ENCODE results near the gene LBP.
"Not testable (repeated sequence)": the region's sequence is repeated elsewhere in the genome, so short reads cannot be mapped to it uniquely, and the experiment has no call there.

LBP gene

DNA sequence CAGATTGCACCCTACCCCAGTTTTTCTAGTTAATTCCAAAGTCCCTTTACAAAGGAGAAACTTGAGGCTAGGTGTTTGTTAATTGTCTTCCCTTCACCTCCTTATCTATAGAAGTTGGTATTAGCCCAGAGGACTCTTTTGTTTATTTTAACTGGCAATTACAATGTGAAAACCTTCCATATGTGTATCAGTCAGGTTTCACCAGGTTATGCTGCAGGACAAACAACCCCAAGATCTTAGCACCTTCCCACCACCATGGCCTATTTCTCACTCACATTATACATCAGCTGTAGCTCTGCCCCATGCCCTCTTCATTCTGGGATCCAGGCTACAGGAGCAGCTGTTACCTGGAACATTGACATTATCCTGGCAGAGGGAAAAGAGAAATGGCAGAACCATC lies 57.7 kb downstream of the LBP start:
- no peak overlapping the region for H3K56ac ChIP-seq (ENCODE audit: low read length)
- H3K4me3 ChIP-seq (ENCODE audit: low read length): no peak overlapping the region
- H2BK5ac ChIP-seq (ENCODE audit: low read length): no peak overlapping the region
- no peak overlapping the region for H3K4ac ChIP-seq (ENCODE audit: low read depth, low read length)
- H3K79me2 ChIP-seq (ENCODE audit: control insufficient read depth, insufficient read depth, low read length): no peaks in the 10 kb centered on the region
- H3K18ac ChIP-seq (ENCODE audit: low read length): no peak overlapping the region
- no peak overlapping the region for H3K23ac ChIP-seq (ENCODE audit: low read length)
- H3K4me1 ChIP-seq (ENCODE audit: control insufficient read depth, low read depth, low read length): no peaks in the 10 kb centered on the region
- H3K4me2 ChIP-seq (ENCODE audit: low read length): no peak overlapping the region
- H4K5ac ChIP-seq (ENCODE audit: low read length): no peak overlapping the region
- DNase-seq: no peak
- H2AK5ac ChIP-seq (ENCODE audit: low read length): no peak overlapping the region
- no peak overlapping the region for H3K9ac ChIP-seq (ENCODE audit: low read length)
- H3K36me3 ChIP-seq (ENCODE audit: control insufficient read depth, insufficient read depth, low read length): no peaks in the 10 kb centered on the region
- H2BK15ac ChIP-seq (replicated peaks; ENCODE audit: low read depth): no peak overlapping the region
- no peak overlapping the region for H4K8ac ChIP-seq (ENCODE audit: low read depth, low read length)
- H3K27ac ChIP-seq (ENCODE audit: low read depth, low read length): no peak overlapping the region
- H3K79me1 ChIP-seq (ENCODE audit: low read length): no peaks in the 10 kb centered on the region
- no peaks in the 10 kb centered on the region for H3K27me3 ChIP-seq (ENCODE audit: insufficient read depth, low read length, poor library complexity)
- H2BK120ac ChIP-seq (ENCODE audit: low read depth, low read length): no peak overlapping the region

DNA sequence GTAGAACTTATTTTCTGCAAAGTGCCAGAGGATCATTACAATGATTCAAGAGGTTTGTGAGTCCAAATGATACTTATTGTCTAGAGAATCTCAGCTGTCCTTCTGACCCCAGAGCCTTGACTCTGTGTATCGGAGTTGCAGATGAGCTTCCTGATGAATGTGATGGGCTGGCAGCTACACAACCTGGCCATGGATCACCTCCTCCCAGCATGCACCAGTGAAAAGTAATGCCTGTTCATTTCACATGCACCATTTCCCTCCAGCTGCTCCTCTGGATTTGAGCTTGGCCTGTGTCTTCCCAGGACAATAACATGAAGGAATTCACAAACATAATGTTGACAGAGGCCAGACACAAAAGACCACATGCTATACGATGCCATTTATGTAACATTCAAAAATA lies 58.9 kb downstream of the LBP start:
- H3K4ac ChIP-seq (ENCODE audit: low read depth, low read length): no peak overlapping the region
- no CpG with 5 or more reads among the region's 2 CpGs for WGBS (ENCODE audit: extremely low coverage, insufficient coverage, low lambda C conversion rate)

DNA sequence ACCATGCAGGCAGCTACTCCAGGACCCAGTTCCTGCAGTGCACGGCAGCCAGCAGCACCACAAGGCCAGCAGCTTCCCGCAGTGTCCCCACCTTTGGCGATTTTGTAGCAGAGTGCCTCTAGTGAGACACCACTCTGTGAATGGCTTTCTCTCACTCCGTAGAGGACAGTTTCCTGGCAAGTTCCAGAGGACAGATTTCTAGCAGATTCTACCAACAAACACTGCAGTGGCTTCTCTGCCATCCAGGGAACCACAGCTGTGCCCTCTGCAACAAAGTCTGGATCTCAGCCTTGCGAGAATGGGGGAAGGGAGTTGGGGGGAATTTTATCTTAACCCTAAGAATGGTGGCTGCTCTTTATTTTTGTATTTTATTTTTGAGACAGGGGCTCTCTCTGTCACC lies 60.2 kb downstream of the LBP start:
- peaks cover 2% of the 10 kb centered on the region for H3K36me3 ChIP-seq (ENCODE audit: control insufficient read depth, insufficient read depth, low read length)
- H3K27me3 ChIP-seq (ENCODE audit: insufficient read depth, low read length, poor library complexity): no peaks in the 10 kb centered on the region
- no peak overlapping the region for H4K8ac ChIP-seq (ENCODE audit: low read depth, low read length)
- no peak overlapping the region for H2BK5ac ChIP-seq (ENCODE audit: low read length)
- H2BK15ac ChIP-seq (replicated peaks; ENCODE audit: low read depth): no peak overlapping the region
- no peak overlapping the region for H3K4me2 ChIP-seq (ENCODE audit: low read length)
- WGBS (ENCODE audit: extremely low coverage, insufficient coverage, low lambda C conversion rate): no CpG with 5 or more reads among the region's 5 CpGs
- H3K4me1 ChIP-seq (ENCODE audit: control insufficient read depth, low read depth, low read length): no peaks in the 10 kb centered on the region
- H4K5ac ChIP-seq (ENCODE audit: low read length): no peak overlapping the region
- no peak overlapping the region for H3K56ac ChIP-seq (ENCODE audit: low read length)
- no peak overlapping the region for H3K23ac ChIP-seq (ENCODE audit: low read length)
- no peak overlapping the region for H3K4me3 ChIP-seq (ENCODE audit: low read length)
- no peak overlapping the region for H3K18ac ChIP-seq (ENCODE audit: low read length)
- no peak for DNase-seq
- H3K4ac ChIP-seq (ENCODE audit: low read depth, low read length): no peak overlapping the region
- no peak overlapping the region for H3K9ac ChIP-seq (ENCODE audit: low read length)
- no peak overlapping the region for H2AK5ac ChIP-seq (ENCODE audit: low read length)
- no peaks in the 10 kb centered on the region for H3K79me2 ChIP-seq (ENCODE audit: control insufficient read depth, insufficient read depth, low read length)
- no peak overlapping the region for H3K27ac ChIP-seq (ENCODE audit: low read depth, low read length)
- no peak overlapping the region for H2BK120ac ChIP-seq (ENCODE audit: low read depth, low read length)
- no peaks in the 10 kb centered on the region for H3K79me1 ChIP-seq (ENCODE audit: low read length)

More for the DNA sequence above, 58.9 kb downstream of the LBP start:
- H3K4me1 ChIP-seq (ENCODE audit: control insufficient read depth, low read depth, low read length): no peaks in the 10 kb centered on the region
- H4K8ac ChIP-seq (ENCODE audit: low read depth, low read length): no peak overlapping the region
- H3K18ac ChIP-seq (ENCODE audit: low read length): no peak overlapping the region
- no peak overlapping the region for H3K4me3 ChIP-seq (ENCODE audit: low read length)
- no peak overlapping the region for H4K5ac ChIP-seq (ENCODE audit: low read length)
- DNase-seq: no peak
- H2BK120ac ChIP-seq (ENCODE audit: low read depth, low read length): no peak overlapping the region
- H3K27ac ChIP-seq (ENCODE audit: low read depth, low read length): no peak overlapping the region
- no peak overlapping the region for H2AK5ac ChIP-seq (ENCODE audit: low read length)
- no peak overlapping the region for H3K4me2 ChIP-seq (ENCODE audit: low read length)
- no peak overlapping the region for H3K56ac ChIP-seq (ENCODE audit: low read length)
- no peaks in the 10 kb centered on the region for H3K27me3 ChIP-seq (ENCODE audit: insufficient read depth, low read length, poor library complexity)
- no peak overlapping the region for H3K9ac ChIP-seq (ENCODE audit: low read length)
- H2BK5ac ChIP-seq (ENCODE audit: low read length): no peak overlapping the region
- no peaks in the 10 kb centered on the region for H3K79me1 ChIP-seq (ENCODE audit: low read length)
- H3K36me3 ChIP-seq (ENCODE audit: control insufficient read depth, insufficient read depth, low read length): no peaks in the 10 kb centered on the region
- no peaks in the 10 kb centered on the region for H3K79me2 ChIP-seq (ENCODE audit: control insufficient read depth, insufficient read depth, low read length)
- H3K23ac ChIP-seq (ENCODE audit: low read length): no peak overlapping the region
- H2BK15ac ChIP-seq (replicated peaks; ENCODE audit: low read depth): no peak overlapping the region

DNA sequence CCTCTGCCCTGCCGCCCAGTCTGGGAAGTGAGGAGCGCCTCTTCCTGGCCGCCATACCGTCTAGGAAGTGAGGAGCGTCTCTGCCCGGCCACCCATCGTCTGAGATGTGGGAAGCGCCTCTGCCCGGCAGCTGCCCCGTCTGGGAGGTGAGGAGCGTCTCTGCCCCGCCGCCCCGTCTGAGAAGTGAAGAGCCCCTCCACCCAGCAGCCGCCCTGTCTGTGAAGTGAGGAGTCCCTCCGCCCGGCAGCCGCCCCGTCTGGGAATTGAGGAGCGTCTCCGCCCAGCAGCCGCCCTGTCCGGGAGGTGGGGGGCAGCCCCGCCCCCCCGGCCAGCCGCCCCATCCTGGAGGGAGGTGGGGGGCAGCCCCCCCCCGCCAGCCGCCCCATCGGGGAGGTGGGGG lies 61.0 kb downstream of the LBP start:
- Histone ChIP-seq H3K36me3 (ENCODE audit: control insufficient read depth, insufficient read depth, low read length) (peaks cover 2% of the 10 kb centered on the region), H3K9ac (ENCODE audit: low read length) (no peak overlapping the region), H4K8ac (ENCODE audit: low read depth, low read length) (no peak overlapping the region), H3K23ac (ENCODE audit: low read length) (no peak overlapping the region), H2BK15ac (replicated peaks; ENCODE audit: low read depth) (no peak overlapping the region), H3K27me3 (ENCODE audit: insufficient read depth, low read length, poor library complexity) (no peaks in the 10 kb centered on the region), H3K4me1 (ENCODE audit: control insufficient read depth, low read depth, low read length) (no peaks in the 10 kb centered on the region), H3K79me2 (ENCODE audit: control insufficient read depth, insufficient read depth, low read length) (no peaks in the 10 kb centered on the region), H3K18ac (ENCODE audit: low read length) (no peak overlapping the region), H3K56ac (ENCODE audit: low read length) (no peak overlapping the region), H3K4ac (ENCODE audit: low read depth, low read length) (no peak overlapping the region), H2AK5ac (ENCODE audit: low read length) (no peak overlapping the region), H2BK5ac (ENCODE audit: low read length) (no peak overlapping the region), H2BK120ac (ENCODE audit: low read depth, low read length) (no peak overlapping the region), H3K79me1 (ENCODE audit: low read length) (no peaks in the 10 kb centered on the region), H3K4me3 (ENCODE audit: low read length) (no peak overlapping the region), H4K5ac (ENCODE audit: low read length) (no peak overlapping the region), H3K27ac (ENCODE audit: low read depth, low read length) (no peak overlapping the region), H3K4me2 (ENCODE audit: low read length) (no peak overlapping the region)
- DNase-seq: no peak
- WGBS (ENCODE audit: extremely low coverage, insufficient coverage, low lambda C conversion rate): no CpG with 5 or more reads among the region's 29 CpGs

DNA sequence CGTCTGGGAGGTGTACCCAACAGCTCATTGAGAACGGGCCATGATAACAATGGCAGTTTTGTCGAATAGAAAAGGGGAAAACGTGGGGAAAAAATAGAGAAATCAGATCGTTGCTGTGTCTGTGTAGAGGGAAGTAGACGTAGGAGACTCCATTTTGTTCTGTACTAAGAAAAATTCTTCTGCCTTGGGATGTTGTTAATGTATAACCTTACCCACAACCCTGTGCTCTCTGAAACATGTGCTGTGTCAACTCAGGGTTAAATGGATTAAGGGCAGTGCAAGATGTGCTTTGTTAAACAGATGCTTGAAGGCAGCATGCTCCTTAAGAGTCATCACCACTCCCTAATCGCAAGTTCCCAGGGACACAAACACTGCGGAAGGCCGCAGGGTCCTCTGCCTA lies 61.5 kb downstream of the LBP start:
- H3K23ac ChIP-seq (ENCODE audit: low read length); H3K18ac ChIP-seq (ENCODE audit: low read length); H2BK5ac ChIP-seq (ENCODE audit: low read length); H3K9ac ChIP-seq (ENCODE audit: low read length); H3K4me2 ChIP-seq (ENCODE audit: low read length); H3K4me3 ChIP-seq (ENCODE audit: low read length); H2AK5ac ChIP-seq (ENCODE audit: low read length); H3K4me1 ChIP-seq (ENCODE audit: control insufficient read depth, low read depth, low read length); H3K36me3 ChIP-seq (ENCODE audit: control insufficient read depth, insufficient read depth, low read length); DNase-seq; H2BK120ac ChIP-seq (ENCODE audit: low read depth, low read length); H3K79me2 ChIP-seq (ENCODE audit: control insufficient read depth, insufficient read depth, low read length); H3K27me3 ChIP-seq (ENCODE audit: insufficient read depth, low read length, poor library complexity); H3K79me1 ChIP-seq (ENCODE audit: low read length); H3K56ac ChIP-seq (ENCODE audit: low read length); H3K27ac ChIP-seq (ENCODE audit: low read depth, low read length); H3K4ac ChIP-seq (ENCODE audit: low read depth, low read length); H2BK15ac ChIP-seq (replicated peaks; ENCODE audit: low read depth); H4K5ac ChIP-seq (ENCODE audit: low read length); H4K8ac ChIP-seq (ENCODE audit: low read depth, low read length): not testable (repeated sequence)
- WGBS (ENCODE audit: extremely low coverage, insufficient coverage, low lambda C conversion rate): no CpG with 5 or more reads among the region's 9 CpGs

DNA sequence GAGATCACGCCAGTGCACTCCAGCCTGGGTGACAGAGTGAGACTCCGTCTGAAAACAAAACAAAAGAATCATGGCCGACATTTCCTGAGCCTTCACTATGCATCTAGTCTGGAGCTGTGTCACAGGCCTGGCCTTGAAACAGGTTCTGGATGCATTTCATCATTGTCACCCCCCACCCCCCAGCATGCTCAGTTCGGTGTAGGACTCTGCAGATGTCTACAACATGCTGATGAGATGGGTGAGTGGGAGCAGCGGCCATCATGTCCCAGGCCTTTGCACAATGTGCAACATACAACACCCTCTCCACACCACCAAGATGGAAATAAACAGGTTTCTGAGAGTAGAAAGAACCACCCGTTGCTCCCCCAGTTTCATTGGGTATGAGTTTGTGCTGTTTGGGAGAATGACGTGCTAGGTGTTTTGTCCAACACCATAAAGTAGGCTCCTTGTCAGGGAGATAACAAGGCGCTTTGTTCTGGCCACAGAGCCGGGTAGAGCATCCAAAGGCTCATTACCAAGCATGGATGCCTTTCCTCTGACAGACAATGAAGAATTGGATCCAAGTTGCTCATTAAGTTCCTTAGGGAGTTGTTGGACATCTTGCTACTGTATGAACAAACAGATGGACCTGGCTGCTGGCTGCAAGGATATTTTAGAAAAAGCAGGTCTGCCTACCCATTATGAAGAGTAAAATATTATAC lies 66.7 kb downstream of the LBP start:
- Histone ChIP-seq H3K27ac (ENCODE audit: low read depth, low read length) (no peak overlapping the region), H3K4me1 (ENCODE audit: control insufficient read depth, low read depth, low read length) (no peaks in the 10 kb centered on the region), H4K5ac (ENCODE audit: low read length) (no peak overlapping the region), H3K27me3 (ENCODE audit: insufficient read depth, low read length, poor library complexity) (no peaks in the 10 kb centered on the region), H3K36me3 (ENCODE audit: control insufficient read depth, insufficient read depth, low read length) (peaks cover 7% of the 10 kb centered on the region), H3K4me3 (ENCODE audit: low read length) (no peak overlapping the region), H3K9ac (ENCODE audit: low read length) (no peak overlapping the region), H3K4ac (ENCODE audit: low read depth, low read length) (no peak overlapping the region), H2BK120ac (ENCODE audit: low read depth, low read length) (no peak overlapping the region), H3K79me2 (ENCODE audit: control insufficient read depth, insufficient read depth, low read length) (no peaks in the 10 kb centered on the region), H2AK5ac (ENCODE audit: low read length) (no peak overlapping the region), H3K56ac (ENCODE audit: low read length) (no peak overlapping the region), H2BK15ac (replicated peaks; ENCODE audit: low read depth) (no peak overlapping the region), H3K23ac (ENCODE audit: low read length) (no peak overlapping the region), H4K8ac (ENCODE audit: low read depth, low read length) (no peak overlapping the region), H2BK5ac (ENCODE audit: low read length) (no peak overlapping the region), H3K4me2 (ENCODE audit: low read length) (no peak overlapping the region), H3K79me1 (ENCODE audit: low read length) (no peaks in the 10 kb centered on the region), H3K18ac (ENCODE audit: low read length) (no peak overlapping the region)
- no peak for DNase-seq
- no CpG with 5 or more reads among the region's 9 CpGs for WGBS (ENCODE audit: extremely low coverage, insufficient coverage, low lambda C conversion rate)

All from mesendoderm (in vitro differentiated cells).